Measurements from ENCODE around the gene SLCO2A1. TPM values are rescaled to one million over a fixed set of nuclear protein-coding genes. Genes with fewer than 3 reads are reported as not detected.

SLCO2A1 gene
- total and polyA plus RNA-seq, 11 donors: 2.8 to 28.4 (median 13.9) TPM

DNA sequence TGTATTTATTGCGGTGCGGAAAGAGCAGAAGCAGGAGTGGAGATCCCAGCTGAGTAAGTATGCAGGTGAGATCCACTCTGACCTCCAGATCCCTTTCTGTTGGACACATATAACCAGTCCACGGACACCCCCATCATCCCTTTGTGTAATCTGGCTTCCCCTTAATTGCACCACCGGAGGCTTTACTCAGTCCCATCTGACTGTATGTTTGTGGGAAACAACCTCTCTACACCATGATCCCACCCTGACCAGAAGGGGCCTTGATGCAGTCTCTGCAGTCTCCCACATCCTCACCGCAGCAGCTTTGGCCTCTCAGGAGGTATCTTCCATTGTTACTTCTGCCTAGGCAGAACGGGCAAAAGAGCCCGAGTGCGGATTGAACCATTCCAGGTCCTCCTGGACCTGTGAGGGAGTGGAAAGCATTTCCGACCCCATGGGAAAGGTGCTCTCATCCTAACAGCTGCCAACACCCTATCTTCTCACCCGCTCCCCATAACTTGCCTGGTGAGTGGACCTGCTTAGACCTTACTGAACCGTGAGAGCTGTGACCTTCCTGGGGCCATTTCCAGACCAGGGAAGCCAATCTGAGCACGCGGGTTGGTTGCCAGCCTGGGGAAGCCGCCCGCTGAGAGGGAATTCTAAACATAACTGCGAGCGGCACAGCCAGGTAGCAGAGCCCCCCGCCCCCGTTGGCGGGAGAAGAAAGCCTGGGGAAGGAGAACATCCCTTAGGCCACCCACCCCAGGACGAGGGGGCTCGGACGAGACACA, 1.1 kb downstream of the SLCO2A1 start:
- no peak for TF ChIP-seq POLR2A (IDR thresholded peaks at IDR 0.05)
- TF ChIP-seq, protein P1, sequence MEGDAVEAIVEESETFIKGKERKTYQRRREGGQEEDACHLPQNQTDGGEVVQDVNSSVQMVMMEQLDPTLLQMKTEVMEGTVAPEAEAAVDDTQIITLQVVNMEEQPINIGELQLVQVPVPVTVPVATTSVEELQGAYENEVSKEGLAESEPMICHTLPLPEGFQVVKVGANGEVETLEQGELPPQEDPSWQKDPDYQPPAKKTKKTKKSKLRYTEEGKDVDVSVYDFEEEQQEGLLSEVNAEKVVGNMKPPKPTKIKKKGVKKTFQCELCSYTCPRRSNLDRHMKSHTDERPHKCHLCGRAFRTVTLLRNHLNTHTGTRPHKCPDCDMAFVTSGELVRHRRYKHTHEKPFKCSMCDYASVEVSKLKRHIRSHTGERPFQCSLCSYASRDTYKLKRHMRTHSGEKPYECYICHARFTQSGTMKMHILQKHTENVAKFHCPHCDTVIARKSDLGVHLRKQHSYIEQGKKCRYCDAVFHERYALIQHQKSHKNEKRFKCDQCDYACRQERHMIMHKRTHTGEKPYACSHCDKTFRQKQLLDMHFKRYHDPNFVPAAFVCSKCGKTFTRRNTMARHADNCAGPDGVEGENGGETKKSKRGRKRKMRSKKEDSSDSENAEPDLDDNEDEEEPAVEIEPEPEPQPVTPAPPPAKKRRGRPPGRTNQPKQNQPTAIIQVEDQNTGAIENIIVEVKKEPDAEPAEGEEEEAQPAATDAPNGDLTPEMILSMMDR (IDR thresholded peaks at IDR 0.05): no peak
- ATAC-seq (peak in 1 of 4 donors; percentile 44), DNase-seq (no peak)
- no peaks in the 10 kb centered on the region for H3K36me3 ChIP-seq
- 43 to 52% (median 48%) methylated on average over 17 to 23 of the region's 23 CpGs for WGBS, 4 donors
- peak overlapping the region in 4 of 12 donors; percentile 18 to 73 (median 43) for H3K27ac ChIP-seq
- H3K9me3 ChIP-seq: no peaks in the 10 kb centered on the region
- H3K4me3 ChIP-seq: peak overlapping the region; percentile 51 to 83 (median 59)
- intact Hi-C loops (cut with DNase I): loop anchor here in 1 of 10 donors (5.0 kb wide), 1 partner anchor 86 kb away; no protein-coding TSS in a partner anchor
- H3K27me3 ChIP-seq: peaks cover 0 to 18% (median 9%) of the 10 kb centered on the region in 9 donors
- peaks cover 0 to 20% (median 3%) of the 10 kb centered on the region in 12 donors for H3K4me1 ChIP-seq

DNA sequence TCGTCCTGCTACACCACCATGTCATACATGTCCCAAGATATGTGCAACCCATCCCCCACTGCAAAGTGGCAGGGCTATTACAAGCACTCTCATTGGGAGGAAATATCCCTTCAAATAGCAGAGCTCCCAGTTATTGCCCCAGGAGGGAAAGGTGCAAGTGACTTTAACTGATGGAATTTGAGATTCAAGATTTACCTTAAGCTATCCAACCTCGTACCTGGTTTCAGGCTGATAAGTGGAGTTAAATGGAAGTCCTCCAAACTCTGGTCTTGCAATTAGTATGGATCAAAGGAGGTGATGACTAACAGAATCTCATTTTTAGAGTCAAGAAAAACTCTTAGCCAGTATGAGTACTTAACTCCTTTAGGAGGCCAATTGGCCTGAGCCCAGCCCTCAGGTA, 2.1 kb downstream of the SLCO2A1 start:
- Histone ChIP-seq H3K27me3 (peaks cover 0 to 18% (median 9%) of the 10 kb centered on the region in 9 donors), H3K27ac (no peak overlapping the region), H3K9me3 (no peaks in the 10 kb centered on the region), H3K4me3 (peak overlapping the region in 8 of 12 donors; percentile 17 to 83 (median 59)), H3K4me1 (peaks cover 0 to 20% (median 3%) of the 10 kb centered on the region in 12 donors), H3K36me3 (no peaks in the 10 kb centered on the region)
- no peak for ATAC-seq
- DNase-seq: no peak
- TF ChIP-seq POLR2A (IDR thresholded peaks at IDR 0.05): no peak
- TF ChIP-seq, protein P1 (IDR thresholded peaks at IDR 0.05): no peak
- intact Hi-C loops (cut with DNase I): loop anchor here in 1 of 10 donors (5.0 kb wide), 1 partner anchor 85 kb away; no protein-coding TSS in a partner anchor
- WGBS, 4 donors: 50 to 83% (median 81%) methylated on average over 2 of the region's 2 CpGs

DNA sequence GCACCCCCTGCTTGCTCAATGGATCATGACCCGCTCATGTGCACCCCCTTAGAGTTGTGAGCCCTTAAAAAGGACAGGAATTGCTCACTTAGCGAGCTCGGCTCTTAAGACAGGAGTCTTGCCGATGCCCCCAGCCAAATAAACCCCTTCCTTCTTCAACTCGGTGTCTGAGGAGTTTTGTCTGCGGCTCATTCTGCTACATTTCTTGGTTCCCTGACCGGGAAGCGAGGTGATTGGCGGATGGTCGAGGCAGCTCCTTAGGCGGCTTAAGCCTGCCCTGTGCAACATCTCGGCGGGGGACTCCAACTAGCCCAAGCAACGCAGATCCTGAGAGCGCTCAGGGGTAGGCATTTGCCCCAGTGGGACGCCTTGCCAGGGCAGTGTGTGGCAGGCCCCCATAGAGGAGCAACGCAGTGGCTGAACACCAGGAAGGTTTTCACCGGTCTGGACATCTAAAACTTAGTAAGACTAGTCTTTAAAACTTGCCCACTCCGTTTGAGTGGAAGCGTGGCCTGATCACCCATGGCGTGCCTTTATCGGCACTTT, 9.5 kb downstream of the SLCO2A1 start:
- H3K36me3 ChIP-seq: no peaks in the 10 kb centered on the region
- TF ChIP-seq, protein P1 (IDR thresholded peaks at IDR 0.05): no peak
- no peak for TF ChIP-seq POLR2A (IDR thresholded peaks at IDR 0.05)
- H3K27me3 ChIP-seq: no peaks in the 10 kb centered on the region
- H3K27ac ChIP-seq: no peak overlapping the region
- no peak for DNase-seq
- 96 to 98% (median 97%) methylated on average over 21 to 22 of the region's 22 CpGs for WGBS, 4 donors
- peaks cover 0 to 12% (median 0%) of the 10 kb centered on the region in 12 donors for H3K4me1 ChIP-seq
- no peaks in the 10 kb centered on the region for H3K9me3 ChIP-seq
- ATAC-seq: no peak
- H3K4me3 ChIP-seq: no peak overlapping the region
- intact Hi-C loops (cut with DNase I): no loop called here

DNA sequence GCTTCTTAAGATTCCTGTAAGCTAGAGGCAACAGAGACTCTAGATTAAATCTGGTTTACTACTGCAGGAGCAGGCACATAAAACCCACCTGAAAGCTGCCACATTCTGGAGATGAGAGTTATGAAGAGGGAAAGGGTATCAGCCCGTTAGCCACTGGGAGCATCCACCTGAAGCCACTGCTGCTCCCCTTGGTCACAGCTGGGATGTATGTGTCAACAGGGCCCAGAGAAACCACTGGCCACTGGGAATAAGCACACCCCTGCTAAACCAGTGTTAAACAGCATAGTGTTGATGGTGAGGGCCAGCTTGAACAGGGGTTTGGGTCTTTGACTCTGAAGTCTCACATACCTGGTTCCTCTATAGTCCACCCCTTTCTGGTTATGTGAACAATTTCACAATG, 10.9 kb downstream of the SLCO2A1 start:
- DNase-seq (no peak), ATAC-seq (no peak)
- Histone ChIP-seq H3K36me3 (no peaks in the 10 kb centered on the region), H3K4me3 (no peak overlapping the region), H3K9me3 (no peaks in the 10 kb centered on the region), H3K27ac (no peak overlapping the region), H3K4me1 (peaks cover 0 to 12% (median 0%) of the 10 kb centered on the region in 12 donors), H3K27me3 (no peaks in the 10 kb centered on the region)
- WGBS, 4 donors: 56 to 76% (median 73%) methylated on average over 1 of the region's 1 CpG
- intact Hi-C loops (cut with DNase I): no loop called here
- TF ChIP-seq POLR2A (IDR thresholded peaks at IDR 0.05): no peak
- TF ChIP-seq, protein P1 (IDR thresholded peaks at IDR 0.05): no peak
